ENCODE measurements around the gene PPP1R14B. TPM values are rescaled to one million over a fixed set of nuclear protein-coding genes. Genes with fewer than 3 reads are reported as not detected.
A peak's percentile ranks its signal among the peaks of the same experiment; 100 is the strongest.

Gene PPP1R14B
- total and polyA plus RNA-seq, 7 donors, result 129 to 522 (median 236) TPM

- peak; percentile 81 to 82 (median 82) for ATAC-seq
- Histone ChIP-seq H3K36me3 (ENCODE audit: insufficient read depth in 1 of 2, low read depth in 1 of 2) (peaks cover 0 to 40% of the 10 kb centered on the region in 2 donors), H3K4me1 (peaks cover 31% of the 10 kb centered on the region), H3K4me3 (peak overlapping the region; percentile 93), H3K9me3 (no peaks in the 10 kb centered on the region), H3K27ac (peak overlapping the region; percentile 99), H3K27me3 (ENCODE audit: insufficient read depth in 3 of 3, low read length in 2 of 3) (no peaks in the 10 kb centered on the region)
- peak; percentile 100 for DNase-seq
- intact Hi-C loops (cut with DNase I), result no loop called here
- WGBS, 3 donors, result 0 to 1% (median 1%) methylated on average over 18 to 24 of the region's 24 CpGs
- TF ChIP-seq CTCF (IDR thresholded peaks at IDR 0.05), result no peak
These were observed 5.6 kb downstream of the PPP1R14B start for GRCh38 chr11:64241241-64241490.

- intact Hi-C loops (cut with DNase I), result no loop called here
- H3K4me1 ChIP-seq, result peaks cover 32% of the 10 kb centered on the region
- H3K36me3 ChIP-seq (ENCODE audit: insufficient read depth in 1 of 2, low read depth in 1 of 2), result peaks cover 0 to 40% of the 10 kb centered on the region in 2 donors
- no peaks in the 10 kb centered on the region for H3K9me3 ChIP-seq
- DNase-seq (peak; percentile 98 to 99), ATAC-seq (peak; percentile 72 to 79 (median 77))
- TF ChIP-seq CTCF (IDR thresholded peaks at IDR 0.05), result no peak
- peak within 1 kb of the TSS; percentile 99 for H3K27ac ChIP-seq
- peak within 1 kb of the TSS; percentile 93 for H3K4me3 ChIP-seq
- WGBS, 3 donors, result 1% methylated on average over 42 to 58 of the region's 58 CpGs
- no peaks in the 10 kb centered on the region for H3K27me3 ChIP-seq (ENCODE audit: insufficient read depth in 3 of 3, low read length in 2 of 3)
These were observed 6.1 kb downstream of the PPP1R14B start, which contains the start of gene FKBP2 for GRCh38 chr11:64240435-64241240. TSS of gene FKBP2 (plus strand) at chr11:64241095. CDS start at chr11:64242388, 1,293 bp downstream.

GRCh38 chr11:64239662-64240434 lies 6.9 kb downstream of the PPP1R14B start:
- TF ChIP-seq CTCF (IDR thresholded peaks at IDR 0.05), result no peak
- H3K27ac ChIP-seq, result peak overlapping the region; percentile 99
- no peaks in the 10 kb centered on the region for H3K27me3 ChIP-seq (ENCODE audit: insufficient read depth in 3 of 3, low read length in 2 of 3)
- no peaks in the 10 kb centered on the region for H3K9me3 ChIP-seq
- intact Hi-C loops (cut with DNase I), result no loop called here
- H3K4me1 ChIP-seq, result peaks cover 39% of the 10 kb centered on the region
- peaks cover 0 to 38% of the 10 kb centered on the region in 2 donors for H3K36me3 ChIP-seq (ENCODE audit: insufficient read depth in 1 of 2, low read depth in 1 of 2)
- ATAC-seq, result no peak
- DNase-seq, result peak in 1 of 2 donors; percentile 61
- peak overlapping the region; percentile 93 for H3K4me3 ChIP-seq
- WGBS, 3 donors, result 75 to 82% (median 81%) methylated on average over 11 of the region's 11 CpGs

GRCh38 chr11:64238999-64239398 lies 7.7 kb downstream of the PPP1R14B start:
- Histone ChIP-seq H3K27ac (peak overlapping the region; percentile 99), H3K36me3 (ENCODE audit: insufficient read depth in 1 of 2, low read depth in 1 of 2) (peaks cover 0 to 30% of the 10 kb centered on the region in 2 donors), H3K4me3 (no peak overlapping the region), H3K4me1 (peaks cover 33% of the 10 kb centered on the region), H3K27me3 (ENCODE audit: insufficient read depth in 3 of 3, low read length in 2 of 3) (no peaks in the 10 kb centered on the region), H3K9me3 (no peaks in the 10 kb centered on the region)
- DNase-seq, result no peak
- intact Hi-C loops (cut with DNase I), result no loop called here
- WGBS, 3 donors, result 66 to 84% (median 72%) methylated on average over 5 of the region's 5 CpGs
- no peak for ATAC-seq
- TF ChIP-seq CTCF (IDR thresholded peaks at IDR 0.05), result no peak

Measured in psoas muscle (tissue), 8 donors.